WI38 (cell line): ENCODE data around the gene AMD1.

Experiments used
- H3K4me3 ChIP-seq: 2 replicates; pipeline ENCODE4 v1.5.1; 2011; ENCODE audit warnings: low read depth, mild to moderate bottlenecking, control low read depth, low read length
- TF ChIP-seq, protein P1 (sequence below): IDR thresholded peaks from 2 replicates; pipeline ENCODE4 v1.5.1; 2012; ENCODE audit warnings: low read depth, mild to moderate bottlenecking, control low read depth, low read length

AMD1 gene

DNA sequence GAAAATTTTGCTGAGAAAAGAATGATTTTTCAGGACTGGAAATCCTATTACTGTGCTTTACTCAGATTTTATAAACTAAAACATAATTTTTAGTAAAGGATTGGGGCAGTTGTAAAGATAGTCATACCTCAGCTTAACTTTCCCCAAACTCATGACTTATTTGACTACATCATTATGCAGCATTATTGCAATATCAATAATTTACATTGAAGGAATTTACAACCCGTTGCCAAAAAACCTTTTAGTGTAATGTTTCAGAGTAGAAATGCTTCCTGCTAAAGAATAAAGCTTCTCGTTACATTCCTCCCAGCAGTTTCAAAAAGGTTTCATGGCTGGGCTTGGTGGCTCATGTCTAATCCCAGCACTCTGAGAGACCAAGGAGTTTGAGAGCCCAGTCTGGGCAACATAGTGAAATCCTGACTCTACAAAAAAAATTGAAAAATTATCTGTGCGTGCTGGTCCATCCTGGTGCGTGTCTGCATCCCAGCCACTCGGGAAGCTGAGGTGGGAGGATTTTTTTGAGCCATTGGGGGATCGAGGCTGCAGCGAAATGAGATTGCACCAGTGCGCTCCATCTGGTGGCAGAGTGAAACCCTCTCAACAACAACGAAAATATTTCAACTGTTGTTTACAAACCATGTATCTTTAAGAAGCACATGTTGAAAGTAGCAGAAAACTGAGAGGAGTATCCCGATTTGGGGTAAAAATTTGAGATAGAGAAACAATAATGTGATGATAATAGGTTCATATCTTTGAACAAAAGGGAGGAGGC lies 4.4 kb downstream of the AMD1 start:
- TF ChIP-seq, protein P1, sequence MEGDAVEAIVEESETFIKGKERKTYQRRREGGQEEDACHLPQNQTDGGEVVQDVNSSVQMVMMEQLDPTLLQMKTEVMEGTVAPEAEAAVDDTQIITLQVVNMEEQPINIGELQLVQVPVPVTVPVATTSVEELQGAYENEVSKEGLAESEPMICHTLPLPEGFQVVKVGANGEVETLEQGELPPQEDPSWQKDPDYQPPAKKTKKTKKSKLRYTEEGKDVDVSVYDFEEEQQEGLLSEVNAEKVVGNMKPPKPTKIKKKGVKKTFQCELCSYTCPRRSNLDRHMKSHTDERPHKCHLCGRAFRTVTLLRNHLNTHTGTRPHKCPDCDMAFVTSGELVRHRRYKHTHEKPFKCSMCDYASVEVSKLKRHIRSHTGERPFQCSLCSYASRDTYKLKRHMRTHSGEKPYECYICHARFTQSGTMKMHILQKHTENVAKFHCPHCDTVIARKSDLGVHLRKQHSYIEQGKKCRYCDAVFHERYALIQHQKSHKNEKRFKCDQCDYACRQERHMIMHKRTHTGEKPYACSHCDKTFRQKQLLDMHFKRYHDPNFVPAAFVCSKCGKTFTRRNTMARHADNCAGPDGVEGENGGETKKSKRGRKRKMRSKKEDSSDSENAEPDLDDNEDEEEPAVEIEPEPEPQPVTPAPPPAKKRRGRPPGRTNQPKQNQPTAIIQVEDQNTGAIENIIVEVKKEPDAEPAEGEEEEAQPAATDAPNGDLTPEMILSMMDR = peak; percentile 29; the same call in 1 of the 2 replicates

DNA sequence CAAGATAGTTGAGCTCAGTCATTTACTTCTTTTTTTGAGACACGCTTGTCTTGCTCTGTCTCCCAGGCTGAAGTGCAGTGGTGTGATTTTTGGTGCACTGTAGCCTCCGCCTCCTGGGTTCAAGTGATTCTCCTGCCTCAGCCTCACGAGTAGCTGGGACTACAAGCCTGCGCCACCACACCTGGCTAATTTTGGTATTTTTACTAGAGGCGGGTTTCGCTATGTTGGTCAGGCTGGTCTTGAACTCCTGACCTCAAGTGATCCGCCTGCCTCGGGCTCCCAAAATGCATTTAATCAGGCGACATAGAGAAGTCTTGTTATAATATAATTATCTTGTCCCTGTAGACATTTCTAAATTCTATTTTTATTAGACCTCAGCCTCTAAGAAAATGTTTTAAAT lies 6.1 kb downstream of the AMD1 start:
- TF ChIP-seq, protein P1 = no peak
- H3K4me3 ChIP-seq = no peak overlapping the region

More for the DNA sequence above, 4.4 kb downstream of the AMD1 start:
- no peak overlapping the region for H3K4me3 ChIP-seq

DNA sequence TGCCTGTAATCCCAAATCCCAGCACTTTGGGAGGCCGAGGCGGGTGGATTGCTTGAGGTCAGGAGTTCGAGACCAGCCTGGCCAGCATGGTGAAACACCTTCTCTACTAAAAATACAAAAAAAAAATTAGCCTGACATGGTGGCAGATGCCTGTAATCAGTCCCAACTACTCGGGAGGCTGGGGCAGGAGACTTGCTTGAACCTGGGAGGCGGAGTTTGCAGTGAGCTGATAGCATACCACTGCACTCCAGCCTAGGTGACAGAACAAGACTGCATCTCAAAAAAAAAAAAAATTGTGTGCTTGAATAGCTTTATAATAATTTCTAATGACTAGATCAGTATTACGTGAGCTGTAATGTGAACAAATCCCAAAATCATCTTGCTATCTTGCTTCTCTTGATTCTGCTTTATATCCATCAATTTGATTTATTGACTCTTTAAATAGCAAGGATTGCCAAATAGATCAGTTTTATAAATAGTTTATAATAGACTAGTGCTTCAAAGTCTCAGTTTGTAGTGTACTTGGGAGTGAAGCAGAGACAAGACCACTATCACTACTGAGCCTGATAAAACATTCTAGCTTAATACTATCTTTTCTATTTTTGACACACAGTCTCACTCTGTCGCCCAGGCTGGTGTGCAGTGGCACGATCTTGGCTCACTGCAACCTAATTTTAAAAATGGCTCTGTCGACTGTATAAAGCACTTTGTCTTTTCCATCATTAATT lies 7.1 kb downstream of the AMD1 start:
- H3K4me3 ChIP-seq = no peak overlapping the region
- TF ChIP-seq, protein P1 = no peak

DNA sequence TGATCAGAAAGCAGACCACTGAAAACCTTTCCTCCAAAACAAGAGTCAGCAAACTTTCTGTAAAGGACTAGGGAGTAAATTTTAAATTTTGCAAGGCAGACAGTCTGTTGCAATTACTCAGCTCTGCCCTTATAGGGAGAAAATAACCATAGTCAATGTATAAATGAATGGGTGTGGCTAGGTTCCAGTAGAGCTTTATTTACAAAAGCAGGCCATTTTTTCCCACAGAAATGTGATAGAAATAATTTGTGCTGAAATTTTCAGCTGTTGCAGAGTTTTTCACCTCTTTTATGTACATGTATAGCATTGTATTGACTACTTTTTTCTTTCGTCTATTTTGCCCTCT lies 7.7 kb downstream of the AMD1 start:
- TF ChIP-seq, protein P1 = no peak
- H3K4me3 ChIP-seq = no peak overlapping the region

DNA sequence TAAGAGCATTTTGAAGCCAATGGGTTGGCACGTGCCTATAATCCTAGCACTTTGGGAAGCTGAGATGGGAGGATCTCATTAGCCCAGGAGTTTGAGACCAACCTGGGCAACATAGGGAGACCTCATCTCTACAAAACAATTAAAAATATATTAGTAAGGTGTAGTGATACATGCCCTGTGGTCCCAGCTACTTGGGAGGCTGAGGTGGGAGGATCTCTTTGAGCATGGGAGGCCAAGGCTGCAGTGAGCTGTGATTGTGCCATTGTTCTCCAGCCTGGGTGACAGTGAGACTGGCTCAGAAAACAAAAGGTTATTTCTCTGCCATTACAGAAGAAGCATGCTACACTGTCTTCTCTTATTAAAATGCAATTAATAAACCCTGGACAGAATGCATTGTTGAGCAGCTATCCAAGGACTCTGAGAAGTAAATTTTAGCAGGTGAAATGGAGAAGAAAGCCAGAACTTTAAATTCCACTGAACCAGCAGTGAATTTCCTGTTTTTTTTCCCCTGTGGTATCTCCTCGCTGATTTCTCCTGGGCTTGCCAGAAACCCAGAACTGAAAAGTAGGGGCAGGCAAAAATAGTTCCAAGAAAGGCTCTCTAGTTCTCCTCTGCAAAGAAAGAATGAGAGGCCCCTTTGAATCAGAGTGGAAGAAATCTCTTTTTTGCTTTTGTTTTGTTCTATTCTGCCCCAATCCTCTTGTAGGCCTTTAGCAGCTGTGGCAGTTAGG lies 8.4 kb downstream of the AMD1 start:
- no peak overlapping the region for H3K4me3 ChIP-seq
- TF ChIP-seq, protein P1 = no peak

DNA sequence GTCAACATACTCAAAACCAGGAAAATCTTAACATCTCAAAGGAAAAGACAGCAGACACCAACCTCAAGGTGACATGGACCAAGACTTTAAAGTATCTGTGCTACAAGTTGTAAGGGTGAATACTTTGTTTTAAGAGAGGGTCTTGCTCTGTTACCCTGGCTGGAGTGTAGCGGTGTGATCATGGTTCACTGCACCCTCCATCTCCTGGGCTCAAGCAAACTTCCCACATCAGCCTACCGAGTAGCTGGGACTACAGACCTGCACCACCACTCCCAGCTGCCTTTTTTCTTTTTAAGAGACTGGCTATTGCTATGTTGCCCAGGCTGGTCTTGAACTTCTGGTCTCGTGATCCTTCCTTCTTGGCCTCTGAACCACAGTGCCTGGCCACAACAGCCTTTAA lies 9.7 kb downstream of the AMD1 start:
- no peak overlapping the region for H3K4me3 ChIP-seq

More for the DNA sequence above, 9.7 kb downstream of the AMD1 start:
- TF ChIP-seq, protein P1 = no peak
